ENCODE data around the gene GLTP.

- TF ChIP-seq CTCF (IDR thresholded peaks at IDR 0.05; ENCODE audit: poor library complexity) (no peak), EZH2phosphoT487 (IDR thresholded peaks at IDR 0.05; ENCODE audit: low read depth, severe bottlenecking, unreplicated experiment) (no peak), EZH2 (IDR thresholded peaks at IDR 0.05; ENCODE audit: borderline replicate concordance) (no peak)
Measured at GRCh38 chr12:109818253-109818652, 62.1 kb downstream of the GLTP start.
